GM19035 (cell line): ENCODE data around the gene ARPIN.

Experiments used
- ATAC-seq: cut with Tn5 transposase; IDR thresholded peaks from one replicate; pipeline ENCODE4 v1.9.1; 2021; ENCODE audit not compliant: unreplicated experiment

ARPIN gene

GRCh38 chr15:89845305-89845893 is 67.4 kb downstream of the ARPIN start:
- no peak for ATAC-seq
